ENCODE measurements around the gene RAB3B. TPM values are rescaled to one million over a fixed set of nuclear protein-coding genes. Genes with fewer than 3 reads are reported as not detected.

The RAB3B gene
- total RNA-seq, 1 donor from 2014 or later: not detected

- H3K36me3 ChIP-seq: no peaks in the 10 kb centered on the region
- H3K4me3 ChIP-seq: no peak overlapping the region
- H3K4me1 ChIP-seq: no peaks in the 10 kb centered on the region
- H3K27me3 ChIP-seq: no peaks in the 10 kb centered on the region
- no peak for DNase-seq (ENCODE audit: low spot score in 2 of 2)
- intact Hi-C loops (cut with DNase I): no loop called here
- no peaks in the 10 kb centered on the region for H3K9me3 ChIP-seq
- H3K27ac ChIP-seq: no peak overlapping the region
- TF ChIP-seq CTCF (IDR thresholded peaks at IDR 0.05): no peak
Measured at GRCh38 chr1:51963592-51964308, 26.8 kb downstream of the RAB3B start.

GRCh38 chr1:51962486-51963356 is 27.8 kb downstream of the RAB3B start:
- no peak for TF ChIP-seq CTCF (IDR thresholded peaks at IDR 0.05)
- no peaks in the 10 kb centered on the region for H3K4me1 ChIP-seq
- H3K27ac ChIP-seq: no peak overlapping the region
- intact Hi-C loops (cut with DNase I): no loop called here
- no peaks in the 10 kb centered on the region for H3K36me3 ChIP-seq
- no peak for DNase-seq (ENCODE audit: low spot score in 2 of 2)
- H3K4me3 ChIP-seq: no peak overlapping the region
- H3K27me3 ChIP-seq: no peaks in the 10 kb centered on the region
- no peaks in the 10 kb centered on the region for H3K9me3 ChIP-seq

- Histone ChIP-seq H3K9me3 (no peaks in the 10 kb centered on the region), H3K36me3 (no peaks in the 10 kb centered on the region), H3K4me3 (no peak overlapping the region), H3K27me3 (no peaks in the 10 kb centered on the region), H3K27ac (no peak overlapping the region), H3K4me1 (no peaks in the 10 kb centered on the region)
- no peak for TF ChIP-seq CTCF (IDR thresholded peaks at IDR 0.05)
- DNase-seq (ENCODE audit: low spot score in 2 of 2): no peak
- intact Hi-C loops (cut with DNase I): no loop called here
Measured at GRCh38 chr1:51961954-51962353, 28.5 kb downstream of the RAB3B start.

- no peak overlapping the region for H3K27ac ChIP-seq
- H3K9me3 ChIP-seq: no peaks in the 10 kb centered on the region
- H3K36me3 ChIP-seq: no peaks in the 10 kb centered on the region
- no peak overlapping the region for H3K4me3 ChIP-seq
- intact Hi-C loops (cut with DNase I): no loop called here
- no peaks in the 10 kb centered on the region for H3K4me1 ChIP-seq
- H3K27me3 ChIP-seq: no peaks in the 10 kb centered on the region
- no peak for DNase-seq (ENCODE audit: low spot score in 2 of 2)
- no peak for TF ChIP-seq CTCF (IDR thresholded peaks at IDR 0.05)
Measured at GRCh38 chr1:51961231-51961630, 29.3 kb downstream of the RAB3B start.

GRCh38 chr1:51960262-51960661 is 30.2 kb downstream of the RAB3B start:
- DNase-seq (ENCODE audit: low spot score in 2 of 2): no peak
- no peak for TF ChIP-seq CTCF (IDR thresholded peaks at IDR 0.05)
- no peaks in the 10 kb centered on the region for H3K9me3 ChIP-seq
- H3K4me1 ChIP-seq: no peaks in the 10 kb centered on the region
- H3K4me3 ChIP-seq: no peak overlapping the region
- H3K36me3 ChIP-seq: no peaks in the 10 kb centered on the region
- no peak overlapping the region for H3K27ac ChIP-seq
- intact Hi-C loops (cut with DNase I): no loop called here
- H3K27me3 ChIP-seq: no peaks in the 10 kb centered on the region
